IMR-90 (cell line): ENCODE data around the gene EFEMP1. TPM values are rescaled to one million over a fixed set of nuclear protein-coding genes. Genes with fewer than 3 reads are reported as not detected.

Source experiments
- ATAC-seq: fragments of 200-7000 bp; cut with Tn5 transposase; 2 replicates; pipeline ENCODE4 v1.9.1; 2020; ENCODE audit warnings: low read depth, mild to moderate bottlenecking, moderate library complexity
- BruUV-seq: library from RNA; stranded (reverse); fragments of 400-500 nt; replicated peaks from 2 replicates; lab custom pipeline; 2021; lab: Mats Ljungman, UMichigan
- CTCF ChIA-PET: fragments of 300-600 bp; formaldehyde crosslinking; extraction: SDS; loops from one replicate; lab custom pipeline; 2021; ENCODE audit warnings: antibody characterized with exemption; lab: Yijun Ruan, JAX
- POLR2A ChIA-PET: fragments of 300-600 bp; sonication (Branson Sonifier 250); formaldehyde crosslinking; loops from one replicate; lab custom pipeline; 2022; ENCODE audit warnings: antibody characterized with exemption; ENCODE audit not compliant: unreplicated experiment; lab: Charles Lee
- DNase-seq: peaks from one replicate; pipeline ENCODE4 v3.0.0; 2013
- H2AFZ ChIP-seq: replicated peaks from 2 replicates; pipeline ENCODE3; 2013; ENCODE audit warnings: low read length, mild to moderate bottlenecking; ENCODE audit not compliant: poor library complexity
- H2AK5ac ChIP-seq: 2 replicates; pipeline ENCODE4 v1.6.1; 2013; ENCODE audit warnings: low read depth, low read length, inconsistent platforms
- H2AK9ac ChIP-seq: replicated peaks from 2 replicates; pipeline ENCODE3; 2013; ENCODE audit warnings: mild to moderate bottlenecking, low read depth, low read length, moderate library complexity; ENCODE audit not compliant: poor library complexity
- H2BK120ac ChIP-seq: 2 replicates; pipeline ENCODE4 v1.6.1; 2013; ENCODE audit warnings: low read depth, low read length, inconsistent platforms
- H2BK15ac ChIP-seq: 3 replicates; pipeline ENCODE4 v1.6.1; 2013; ENCODE audit warnings: low read depth, low read length, inconsistent platforms
- H2BK20ac ChIP-seq: 2 replicates; pipeline ENCODE4 v1.6.1; 2013; ENCODE audit warnings: low read depth, mild to moderate bottlenecking, inconsistent platforms, low read length, moderate library complexity
- H2BK5ac ChIP-seq: 2 replicates; pipeline ENCODE4 v1.6.1; 2013; ENCODE audit warnings: mild to moderate bottlenecking, low read depth, low read length, inconsistent platforms; ENCODE audit not compliant: poor library complexity, severe bottlenecking
- H3K14ac ChIP-seq: replicated peaks from 2 replicates; pipeline ENCODE4 v1.6.1; 2013; ENCODE audit warnings: low read depth, low read length, inconsistent platforms
- H3K18ac ChIP-seq: 2 replicates; pipeline ENCODE4 v1.6.1; 2013; ENCODE audit warnings: low read depth, low read length, control low read depth
- H3K23ac ChIP-seq: 2 replicates; pipeline ENCODE4 v1.6.1; 2013; ENCODE audit warnings: low read depth, low read length, inconsistent platforms
- H3K27ac ChIP-seq: 2 replicates; pipeline ENCODE4 v1.5.1; 2013; ENCODE audit warnings: mild to moderate bottlenecking, control low read depth, low read length; ENCODE audit not compliant: insufficient read depth
- H3K27me3 ChIP-seq: 2 replicates; pipeline ENCODE4 v1.6.1; 2013; ENCODE audit warnings: low read length; ENCODE audit not compliant: control insufficient read depth, insufficient read depth
- H3K36me3 ChIP-seq: 2 replicates; pipeline ENCODE4 v1.6.1; 2013; ENCODE audit warnings: low read length, mixed read lengths; ENCODE audit not compliant: control insufficient read depth, insufficient read depth
- H3K4ac ChIP-seq: 2 replicates; pipeline ENCODE4 v1.6.1; 2013; ENCODE audit warnings: low read depth, low read length, inconsistent platforms
- H3K4me1 ChIP-seq: 2 replicates; pipeline ENCODE4 v1.6.1; 2013; ENCODE audit warnings: low read length, mixed read lengths; ENCODE audit not compliant: control insufficient read depth, insufficient read depth
- H3K4me2 ChIP-seq: 2 replicates; pipeline ENCODE4 v1.6.1; 2013; ENCODE audit warnings: low read depth, mild to moderate bottlenecking, control low read depth, low read length, moderate library complexity
- H3K4me3 ChIP-seq: 2 replicates; pipeline ENCODE4 v1.5.1; 2013; ENCODE audit warnings: low read depth, mild to moderate bottlenecking, control low read depth, low read length, moderate library complexity; ENCODE audit not compliant: insufficient read depth
- H3K56ac ChIP-seq: 2 replicates; pipeline ENCODE4 v1.6.1; 2013; ENCODE audit warnings: low read length, inconsistent platforms; ENCODE audit not compliant: insufficient read depth; ENCODE audit errors: extremely low read depth
- H3K79me1 ChIP-seq, 2 experiments: 2 replicates each; pipeline ENCODE4 v1.6.1; 2013; ENCODE audit warnings: low read length in 2 of 2, inconsistent platforms in 1 of 2, low read depth in 1 of 2
- H3K9ac ChIP-seq: 2 replicates; pipeline ENCODE4 v1.6.1; 2013; ENCODE audit warnings: low read depth, low read length, control low read depth
- H3K9me1 ChIP-seq: 2 replicates; pipeline ENCODE4 v1.6.1; 2013; ENCODE audit warnings: low read length, inconsistent platforms; ENCODE audit not compliant: insufficient read depth
- H3K9me3 ChIP-seq: 2 replicates; pipeline ENCODE4 v1.6.1; 2013; ENCODE audit warnings: low read length; ENCODE audit not compliant: control insufficient read depth, insufficient read depth
- H4K20me1 ChIP-seq: 2 replicates; pipeline ENCODE4 v1.6.1; 2013; ENCODE audit warnings: low read length, inconsistent platforms; ENCODE audit not compliant: insufficient read depth
- H4K5ac ChIP-seq: 2 replicates; pipeline ENCODE4 v1.6.1; 2013; ENCODE audit warnings: mild to moderate bottlenecking, low read depth, low read length, control low read depth
- H4K8ac ChIP-seq, 2 experiments: 2 replicates each; pipeline ENCODE4 v1.6.1; 2013; ENCODE audit warnings: low read depth in 2 of 2, low read length in 2 of 2, control low read depth in 1 of 2, inconsistent platforms in 1 of 2
- H4K91ac ChIP-seq: 2 replicates; pipeline ENCODE4 v1.6.1; 2013; ENCODE audit warnings: low read depth, low read length, inconsistent platforms; ENCODE audit not compliant: insufficient read depth
- BHLHE40 ChIP-seq: fragments of 150-350 bp; IDR thresholded peaks from 2 replicates; pipeline ENCODE4 v1.6.1; 2016; ENCODE audit warnings: mild to moderate bottlenecking, low read depth, low read length
- CEBPB ChIP-seq: IDR thresholded peaks from 2 replicates; pipeline ENCODE4 v1.6.1; 2012; ENCODE audit warnings: low read depth, low read length, improper control_type of control experiment
- CHD1 ChIP-seq: IDR thresholded peaks from 2 replicates; pipeline ENCODE4 v1.6.1; 2012; ENCODE audit warnings: low read depth, low read length, improper control_type of control experiment
- FOS ChIP-seq: fragments of 150-350 bp; IDR thresholded peaks from 2 replicates; pipeline ENCODE4 v1.6.1; 2016; ENCODE audit warnings: low read depth, low read length
- MAFK ChIP-seq: IDR thresholded peaks from 2 replicates; pipeline ENCODE4 v1.6.1; 2012; ENCODE audit warnings: low read depth, low read length, improper control_type of control experiment
- MAZ ChIP-seq: IDR thresholded peaks from 2 replicates; pipeline ENCODE4 v1.6.1; 2012; ENCODE audit warnings: low read depth, mild to moderate bottlenecking, low read length, improper control_type of control experiment, moderate library complexity, borderline replicate concordance
- MXI1 ChIP-seq: IDR thresholded peaks from 2 replicates; pipeline ENCODE4 v1.6.1; 2012; ENCODE audit warnings: low read depth, mild to moderate bottlenecking, low read length, moderate library complexity, borderline replicate concordance
- NFE2L2 ChIP-seq: fragments of 150-350 bp; IDR thresholded peaks from 2 replicates; pipeline ENCODE4 v1.6.1; 2016; ENCODE audit warnings: low read depth, mild to moderate bottlenecking, low read length
- POLR2A ChIP-seq: IDR thresholded peaks from 2 replicates; pipeline ENCODE4 v1.6.1; 2012; ENCODE audit warnings: mild to moderate bottlenecking, low read depth, low read length
- RAD21 ChIP-seq: IDR thresholded peaks from 2 replicates; pipeline ENCODE4 v1.6.1; 2012; ENCODE audit warnings: low read length, improper control_type of control experiment
- RCOR1 ChIP-seq: IDR thresholded peaks from 2 replicates; pipeline ENCODE4 v1.6.1; 2012; ENCODE audit warnings: mild to moderate bottlenecking, low read length, improper control_type of control experiment; ENCODE audit not compliant: insufficient replicate concordance
- RFX5 ChIP-seq: IDR thresholded peaks from 2 replicates; pipeline ENCODE4 v1.8.0; 2012; ENCODE audit warnings: low read depth, mild to moderate bottlenecking, low read length, moderate library complexity
- SMC3 ChIP-seq: fragments of 150-350 bp; IDR thresholded peaks from 2 replicates; pipeline ENCODE4 v1.6.1; 2016; ENCODE audit warnings: low read depth, mild to moderate bottlenecking, antibody characterized with exemption, low read length, moderate library complexity
- WGBS, 2 experiments: methylation state at CpG; one replicate each; pipeline versions ENCODE4 v1.1.5 to v1.1.7; 2013; ENCODE audit warnings: missing lambda C conversion rate in 2 of 2; ENCODE audit not compliant: insufficient read length in 1 of 2; ENCODE audit errors: extremely low coverage in 2 of 2; 5-methylcytosine and 5-hydroxymethylcytosine counted together
- dilution Hi-C: fragments of 300-500 bp; cut with HindIII; formaldehyde crosslinking; loops from one replicate; pipeline ENCODE4 v1.14.3; 2018; ENCODE audit warnings: low sequenced_read_pairs; ENCODE audit not compliant: unreplicated experiment
- in situ Hi-C: fragments of 300-500 bp; cut with MboI; formaldehyde crosslinking; loops from 3 replicates; pipeline ENCODE4 v1.14.3; 2019; ENCODE audit warnings: low sequenced_read_pairs, inconsistent platforms, mixed read lengths
- intact Hi-C: fragments of 100-400 bp; cut with micrococcal nuclease; formaldehyde crosslinking; loops from 2 replicates; pipeline ENCODE4 v1.10.0; 2022
- polyA plus RNA-seq, 3 experiments: library from polyadenylated mRNA; depleted of rRNA; stranded (reverse); fragments of >200 nt; gene quantifications; 2 replicates each; pipeline ENCODE4 v1.2.3, GENCODE V29; 2012; ENCODE audit warnings: low replicate concordance in 1 of 3
- total RNA-seq: library from RNA; depleted of rRNA; stranded (reverse); fragments of >200 nt; gene quantifications from 2 replicates; pipeline ENCODE4 v1.2.3, GENCODE V29; 2012
- TF ChIP-seq, protein P1 (sequence below): fragments of 150-350 bp; IDR thresholded peaks from 2 replicates; pipeline ENCODE4 v1.6.1; 2017; ENCODE audit warnings: mild to moderate bottlenecking, antibody characterized with exemption, low read length, low read depth
- TF ChIP-seq, protein P2 (sequence below): fragments of 150-350 bp; IDR thresholded peaks from 2 replicates; pipeline ENCODE4 v1.6.1; 2016; ENCODE audit warnings: low read depth, mild to moderate bottlenecking, low read length, moderate library complexity, borderline replicate concordance
- TF ChIP-seq, protein P3 (sequence below): conservative IDR thresholded peaks from 2 replicates; pipeline ENCODE4 v1.5.1; 2012; ENCODE audit warnings: mild to moderate bottlenecking, low read depth, low read length, improper control_type of control experiment

EFEMP1 gene
- total and polyA plus RNA-seq, 2 of the 4 experiments (the other 2 are of a cell fraction): 214 to 219 TPM

DNA sequence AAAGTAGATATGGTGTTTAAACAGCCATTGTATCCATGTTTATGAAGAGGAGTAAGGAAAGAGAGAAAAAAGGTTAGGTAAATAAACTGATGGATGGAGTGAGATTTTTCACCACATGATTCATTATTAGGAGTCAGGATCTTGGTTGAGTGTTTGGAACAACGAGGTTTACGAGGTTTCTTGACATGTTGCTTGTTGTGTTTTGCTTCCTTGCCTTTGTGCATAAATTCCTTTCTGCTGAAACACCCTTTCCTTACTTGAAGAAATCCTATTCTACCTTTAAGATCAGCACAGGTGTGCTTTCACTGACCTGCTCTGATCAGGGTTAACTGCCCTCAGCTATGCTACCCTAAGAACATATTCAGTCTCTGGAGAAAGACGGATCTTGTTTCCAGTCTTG, 66.6 kb downstream of the EFEMP1 start:
- H3K27me3 ChIP-seq: no peaks in the 10 kb centered on the region
- peak overlapping the region; percentile 87 for H2BK5ac ChIP-seq
- no CpG with 5 or more reads among the region's 3 CpGs for WGBS, 2 experiments
- peak overlapping the region; percentile 85 for H2AK5ac ChIP-seq
- no peaks in the 10 kb centered on the region for H3K36me3 ChIP-seq
- H3K9me1 ChIP-seq: peaks cover 12% of the 10 kb centered on the region
- POLR2A ChIA-PET: no interaction called here
- H3K4ac ChIP-seq: peak overlapping the region; percentile 90; the same call in 1 of the 2 replicates
- peak overlapping the region; percentile 29 for H2BK15ac ChIP-seq
- BruUV-seq: no TSS peak
- H3K23ac ChIP-seq: no peak overlapping the region; the same call in 1 of the 2 replicates
- intact Hi-C loops (no loop called here), dilution Hi-C loops (no loop called here), in situ Hi-C loops (no loop called here)
- H3K4me1 ChIP-seq: peaks cover 13% of the 10 kb centered on the region
- H4K8ac ChIP-seq: peak overlapping the region; percentile 17 to 73; a peak in 2 of 4 replicates
- peak overlapping the region; percentile 1; the same call in 1 of the 2 replicates for H3K56ac ChIP-seq
- H4K20me1 ChIP-seq: no peaks in the 10 kb centered on the region
- H2BK20ac ChIP-seq: peak overlapping the region; percentile 91
- no peak overlapping the region for H2AK9ac ChIP-seq
- peak overlapping the region; percentile 70; the same call in 1 of the 2 replicates for H3K27ac ChIP-seq
- no peaks in the 10 kb centered on the region for H3K9me3 ChIP-seq
- CTCF ChIA-PET: no interaction called here
- peak overlapping the region; percentile 86 for H2BK120ac ChIP-seq
- H3K4me2 ChIP-seq: peak overlapping the region; percentile 16; the same call in 1 of the 2 replicates
- H3K79me1 ChIP-seq: peaks cover 0 to 6% of the 10 kb centered on the region in 2 experiments; a peak in 1 of 4 replicates
- peak; percentile 44 for ATAC-seq
- no peak for TF ChIP-seq RAD21
- no peak for TF ChIP-seq MAZ
- TF ChIP-seq BHLHE40: no peak
- no peak for TF ChIP-seq FOS
- TF ChIP-seq, protein P1, sequence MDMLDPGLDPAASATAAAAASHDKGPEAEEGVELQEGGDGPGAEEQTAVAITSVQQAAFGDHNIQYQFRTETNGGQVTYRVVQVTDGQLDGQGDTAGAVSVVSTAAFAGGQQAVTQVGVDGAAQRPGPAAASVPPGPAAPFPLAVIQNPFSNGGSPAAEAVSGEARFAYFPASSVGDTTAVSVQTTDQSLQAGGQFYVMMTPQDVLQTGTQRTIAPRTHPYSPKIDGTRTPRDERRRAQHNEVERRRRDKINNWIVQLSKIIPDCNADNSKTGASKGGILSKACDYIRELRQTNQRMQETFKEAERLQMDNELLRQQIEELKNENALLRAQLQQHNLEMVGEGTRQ: no peak
- TF ChIP-seq RFX5: no peak
- TF ChIP-seq MXI1: no peak
- TF ChIP-seq, protein P2, sequence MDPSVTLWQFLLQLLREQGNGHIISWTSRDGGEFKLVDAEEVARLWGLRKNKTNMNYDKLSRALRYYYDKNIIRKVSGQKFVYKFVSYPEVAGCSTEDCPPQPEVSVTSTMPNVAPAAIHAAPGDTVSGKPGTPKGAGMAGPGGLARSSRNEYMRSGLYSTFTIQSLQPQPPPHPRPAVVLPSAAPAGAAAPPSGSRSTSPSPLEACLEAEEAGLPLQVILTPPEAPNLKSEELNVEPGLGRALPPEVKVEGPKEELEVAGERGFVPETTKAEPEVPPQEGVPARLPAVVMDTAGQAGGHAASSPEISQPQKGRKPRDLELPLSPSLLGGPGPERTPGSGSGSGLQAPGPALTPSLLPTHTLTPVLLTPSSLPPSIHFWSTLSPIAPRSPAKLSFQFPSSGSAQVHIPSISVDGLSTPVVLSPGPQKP: no peak
- no peak for TF ChIP-seq POLR2A
- TF ChIP-seq, protein P3, sequence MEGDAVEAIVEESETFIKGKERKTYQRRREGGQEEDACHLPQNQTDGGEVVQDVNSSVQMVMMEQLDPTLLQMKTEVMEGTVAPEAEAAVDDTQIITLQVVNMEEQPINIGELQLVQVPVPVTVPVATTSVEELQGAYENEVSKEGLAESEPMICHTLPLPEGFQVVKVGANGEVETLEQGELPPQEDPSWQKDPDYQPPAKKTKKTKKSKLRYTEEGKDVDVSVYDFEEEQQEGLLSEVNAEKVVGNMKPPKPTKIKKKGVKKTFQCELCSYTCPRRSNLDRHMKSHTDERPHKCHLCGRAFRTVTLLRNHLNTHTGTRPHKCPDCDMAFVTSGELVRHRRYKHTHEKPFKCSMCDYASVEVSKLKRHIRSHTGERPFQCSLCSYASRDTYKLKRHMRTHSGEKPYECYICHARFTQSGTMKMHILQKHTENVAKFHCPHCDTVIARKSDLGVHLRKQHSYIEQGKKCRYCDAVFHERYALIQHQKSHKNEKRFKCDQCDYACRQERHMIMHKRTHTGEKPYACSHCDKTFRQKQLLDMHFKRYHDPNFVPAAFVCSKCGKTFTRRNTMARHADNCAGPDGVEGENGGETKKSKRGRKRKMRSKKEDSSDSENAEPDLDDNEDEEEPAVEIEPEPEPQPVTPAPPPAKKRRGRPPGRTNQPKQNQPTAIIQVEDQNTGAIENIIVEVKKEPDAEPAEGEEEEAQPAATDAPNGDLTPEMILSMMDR: no peak
- TF ChIP-seq SMC3: no peak
- no peak for TF ChIP-seq CHD1
- no peak for TF ChIP-seq NFE2L2
- no peak for TF ChIP-seq RCOR1
- TF ChIP-seq MAFK: no peak
- no peak for TF ChIP-seq CEBPB
- no peak overlapping the region for H3K4me3 ChIP-seq
- H3K18ac ChIP-seq: peak overlapping the region; percentile 95
- H4K91ac ChIP-seq: peak overlapping the region; percentile 60
- peak overlapping the region; percentile 16; the same call in 1 of the 2 replicates for H4K5ac ChIP-seq
- peak; percentile 59 for DNase-seq
- no peak overlapping the region for H2AFZ ChIP-seq
- H3K9ac ChIP-seq: no peak overlapping the region
- peak overlapping the region; percentile 49 for H3K14ac ChIP-seq
